Ectodermal cell (in vitro differentiated cells): ENCODE results near the gene MAPKAPK2.

Experiments used
- H3K27ac ChIP-seq: 2 replicates; pipeline ENCODE4 v1.7.0; 2013; ENCODE audit warnings: mild to moderate bottlenecking, low read depth, low read length; ENCODE audit not compliant: insufficient read depth, poor library complexity, severe bottlenecking
- H3K27me3 ChIP-seq: 2 replicates; pipeline ENCODE4 v1.7.0; 2013; ENCODE audit warnings: mild to moderate bottlenecking, low read length; ENCODE audit not compliant: insufficient read depth, control insufficient read depth, poor library complexity, severe bottlenecking
- H3K36me3 ChIP-seq: one replicate; pipeline ENCODE4 v1.7.0; 2013; ENCODE audit warnings: low read length; ENCODE audit not compliant: control insufficient read depth, insufficient read depth
- H3K4me1 ChIP-seq: one replicate; pipeline ENCODE4 v1.7.0; 2013; ENCODE audit warnings: low read length; ENCODE audit not compliant: control insufficient read depth, insufficient read depth
- H3K4me3 ChIP-seq: 2 replicates; pipeline ENCODE4 v1.7.0; 2013; ENCODE audit warnings: low read depth, low read length, control low read depth; ENCODE audit not compliant: insufficient read depth
- H3K9me3 ChIP-seq: 2 replicates; pipeline ENCODE4 v1.7.0; 2013; ENCODE audit warnings: mild to moderate bottlenecking, low read length, moderate library complexity; ENCODE audit not compliant: control insufficient read depth
- WGBS, 2 experiments: methylation state at CpG; one replicate each; pipeline ENCODE4 v1.1.7; 2013; ENCODE audit warnings: missing lambda C conversion rate in 2 of 2; 5-methylcytosine and 5-hydroxymethylcytosine counted together

MAPKAPK2 gene

GRCh38 chr1:206700445-206701036, 15.8 kb downstream of the MAPKAPK2 start:
- Histone ChIP-seq H3K4me1 (peaks cover 34% of the 10 kb centered on the region), H3K36me3 (peaks cover 4% of the 10 kb centered on the region)

GRCh38 chr1:206702260-206702659, 17.6 kb downstream of the MAPKAPK2 start:
- Histone ChIP-seq H3K27me3 (no peaks in the 10 kb centered on the region), H3K4me3 (no peak overlapping the region), H3K27ac (no peak overlapping the region), H3K36me3 (no peaks in the 10 kb centered on the region), H3K9me3 (no peaks in the 10 kb centered on the region), H3K4me1 (peaks cover 51% of the 10 kb centered on the region)
- WGBS, 2 experiments = 64 to 67% methylated on average over 7 of the region's 7 CpGs

More at GRCh38 chr1:206700445-206701036, 15.8 kb downstream of the MAPKAPK2 start:
- no peak overlapping the region for H3K4me3 ChIP-seq
- no peaks in the 10 kb centered on the region for H3K9me3 ChIP-seq
- no peaks in the 10 kb centered on the region for H3K27me3 ChIP-seq
- H3K27ac ChIP-seq = no peak overlapping the region
- WGBS, 2 experiments = 71 to 77% methylated on average over 2 of the region's 2 CpGs

DNA sequence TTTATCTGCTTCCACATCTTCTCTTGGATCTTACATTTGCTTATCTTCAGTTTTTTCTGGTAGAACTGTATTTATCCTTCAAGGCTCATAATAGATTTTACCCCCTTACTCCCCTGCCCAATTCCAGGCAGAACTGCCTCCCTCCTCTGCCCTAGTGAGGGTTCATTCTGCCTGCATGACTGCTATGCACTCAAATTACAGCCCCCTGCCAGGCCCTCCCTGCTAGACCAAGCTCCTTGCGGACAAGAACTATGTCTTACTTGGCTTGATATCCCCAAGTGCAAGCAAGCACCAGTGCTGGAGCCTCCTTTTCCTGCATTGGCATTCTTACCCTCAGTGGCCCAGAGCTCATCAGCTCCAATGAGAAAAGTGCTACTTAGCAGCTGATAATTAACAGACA, 18.1 kb downstream of the MAPKAPK2 start:
- H3K4me1 ChIP-seq = peaks cover 55% of the 10 kb centered on the region

GRCh38 chr1:206703661-206704060, 19.0 kb downstream of the MAPKAPK2 start:
- no peaks in the 10 kb centered on the region for H3K27me3 ChIP-seq
- H3K4me3 ChIP-seq = no peak overlapping the region
- no peak overlapping the region for H3K27ac ChIP-seq
- WGBS, 2 experiments = 81 to 83% methylated on average over 4 of the region's 4 CpGs
- no peaks in the 10 kb centered on the region for H3K36me3 ChIP-seq
- peaks cover 62% of the 10 kb centered on the region for H3K4me1 ChIP-seq
- H3K9me3 ChIP-seq = no peaks in the 10 kb centered on the region

More for the DNA sequence above, 18.1 kb downstream of the MAPKAPK2 start:
- no peaks in the 10 kb centered on the region for H3K27me3 ChIP-seq
- H3K4me3 ChIP-seq = no peak overlapping the region
- no peaks in the 10 kb centered on the region for H3K9me3 ChIP-seq
- no peaks in the 10 kb centered on the region for H3K36me3 ChIP-seq
- 14 to 31% methylated on average over 1 of the region's 1 CpG for WGBS, 2 experiments
- no peak overlapping the region for H3K27ac ChIP-seq

GRCh38 chr1:206704226-206704625, 19.5 kb downstream of the MAPKAPK2 start:
- Histone ChIP-seq H3K36me3 (no peaks in the 10 kb centered on the region), H3K9me3 (no peaks in the 10 kb centered on the region), H3K4me1 (peaks cover 63% of the 10 kb centered on the region), H3K27ac (no peak overlapping the region), H3K4me3 (no peak overlapping the region), H3K27me3 (no peaks in the 10 kb centered on the region)
- 93 to 95% methylated on average over 9 of the region's 9 CpGs for WGBS, 2 experiments

DNA sequence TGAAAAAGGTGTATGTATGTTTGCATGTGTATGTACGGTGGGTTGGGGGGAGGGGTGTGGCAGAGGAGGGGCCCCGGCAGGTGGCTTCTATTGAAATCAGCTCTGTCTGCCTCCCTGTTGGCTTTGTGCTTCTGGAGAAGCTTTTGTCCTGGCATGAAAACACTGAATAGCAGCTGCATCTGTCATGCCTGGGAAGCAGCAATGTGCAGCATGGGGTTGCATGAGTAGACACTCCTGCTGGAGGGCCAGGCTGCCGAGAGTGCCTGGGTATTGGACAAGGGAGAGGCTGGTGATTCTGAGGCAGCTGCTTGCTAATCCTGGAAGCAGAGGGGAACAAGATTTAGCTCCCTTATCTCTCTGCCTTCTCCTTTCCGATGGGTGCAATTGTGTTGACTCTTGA, 20.5 kb downstream of the MAPKAPK2 start:
- Histone ChIP-seq H3K27ac (peak overlapping the region; percentile 58), H3K4me1 (peaks cover 63% of the 10 kb centered on the region), H3K9me3 (no peaks in the 10 kb centered on the region), H3K4me3 (no peak overlapping the region), H3K36me3 (no peaks in the 10 kb centered on the region), H3K27me3 (no peaks in the 10 kb centered on the region)
- 10 to 13% methylated on average over 4 of the region's 4 CpGs for WGBS, 2 experiments

GRCh38 chr1:206705726-206706297, 21.1 kb downstream of the MAPKAPK2 start:
- H3K36me3 ChIP-seq = no peaks in the 10 kb centered on the region
- H3K4me1 ChIP-seq = peaks cover 63% of the 10 kb centered on the region
- H3K27ac ChIP-seq = peak overlapping the region; percentile 58
- no peaks in the 10 kb centered on the region for H3K27me3 ChIP-seq
- H3K4me3 ChIP-seq = no peak overlapping the region
- no peaks in the 10 kb centered on the region for H3K9me3 ChIP-seq
- WGBS, 2 experiments = 73 to 76% methylated on average over 7 of the region's 8 CpGs

GRCh38 chr1:206706298-206706791, 21.6 kb downstream of the MAPKAPK2 start:
- no peaks in the 10 kb centered on the region for H3K9me3 ChIP-seq
- 45 to 46% methylated on average over 11 of the region's 11 CpGs for WGBS, 2 experiments
- H3K27me3 ChIP-seq = no peaks in the 10 kb centered on the region
- no peaks in the 10 kb centered on the region for H3K36me3 ChIP-seq
- H3K4me1 ChIP-seq = peaks cover 63% of the 10 kb centered on the region
- no peak overlapping the region for H3K4me3 ChIP-seq
- peak overlapping the region; percentile 38 for H3K27ac ChIP-seq

DNA sequence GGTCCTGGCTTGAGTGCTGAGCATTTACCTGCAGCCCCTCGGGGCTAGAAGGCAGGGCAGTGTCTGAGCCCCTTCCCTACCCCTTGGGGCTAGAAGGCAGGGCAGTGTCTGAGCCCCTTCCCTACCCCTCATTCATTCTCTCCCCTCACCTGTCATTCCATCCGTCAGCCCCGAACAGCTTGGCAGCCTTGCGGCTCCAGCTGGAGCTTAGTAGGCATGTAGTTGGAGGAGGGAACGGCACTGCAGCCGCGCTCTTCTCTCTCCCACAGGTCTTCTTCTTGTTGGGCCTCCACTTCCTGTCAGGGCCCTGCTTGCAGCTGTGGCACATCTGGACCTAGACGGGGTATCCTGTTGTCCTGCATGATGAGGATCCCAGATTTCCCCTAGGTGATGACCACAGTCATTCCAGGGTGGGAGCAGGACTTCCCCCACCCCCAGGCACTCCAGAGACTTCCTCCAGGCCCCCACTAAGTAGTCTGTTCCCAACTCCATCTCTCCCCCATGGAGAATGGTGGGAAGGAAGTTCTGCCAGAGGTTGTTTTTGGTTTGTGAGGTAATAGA, 22.2 kb downstream of the MAPKAPK2 start:
- H3K4me3 ChIP-seq = no peak overlapping the region
- H3K4me1 ChIP-seq = peaks cover 59% of the 10 kb centered on the region
- no peaks in the 10 kb centered on the region for H3K27me3 ChIP-seq
- no peaks in the 10 kb centered on the region for H3K9me3 ChIP-seq
- peak overlapping the region; percentile 38 for H3K27ac ChIP-seq
- H3K36me3 ChIP-seq = no peaks in the 10 kb centered on the region
- WGBS, 2 experiments = 78 to 87% methylated on average over 8 of the region's 8 CpGs

- H3K4me1 ChIP-seq = peaks cover 50% of the 10 kb centered on the region
- no peak overlapping the region for H3K27ac ChIP-seq
- H3K9me3 ChIP-seq = no peaks in the 10 kb centered on the region
- WGBS, 2 experiments = 30 to 34% methylated on average over 2 of the region's 2 CpGs
- no peaks in the 10 kb centered on the region for H3K27me3 ChIP-seq
- H3K36me3 ChIP-seq = no peaks in the 10 kb centered on the region
- no peak overlapping the region for H3K4me3 ChIP-seq
These were observed 23.4 kb downstream of the MAPKAPK2 start for GRCh38 chr1:206708058-206708457.
